Stimulated activated CD4-positive, alpha-beta T cell treated with anti-CD3 and anti-CD28 coated beads, Interleukin-4, amount 100 ng/mL, for 48 hours (primary cell): Measurements from ENCODE around the gene DMGDH.

ENCODE experiments used
- DNase-seq, 2 donors: peaks; one replicate each; pipeline ENCODE4 v3.0.0-alpha.2; 2020; ENCODE audit warnings: low read depth in 2 of 2

The DMGDH gene

GRCh38 chr5:79069488-79070349 lies at the start of gene DMGDH, which contains the start of gene BHMT2:
DMGDH (minus strand) TSS chr5:79069674; CDS start chr5:79069620, 54 bp downstream.
BHMT2 (plus strand) TSS chr5:79069767; CDS start chr5:79069783, 16 bp downstream.
- no peak for DNase-seq

GRCh38 chr5:79112703-79113058 lies 43.2 kb upstream of the DMGDH start:
- DNase-seq = no peak

- no peak for DNase-seq
Measured at GRCh38 chr5:79111960-79112702, 42.7 kb upstream of the DMGDH start.

- DNase-seq = no peak
Measured at GRCh38 chr5:79111387-79111959, 42.0 kb upstream of the DMGDH start, which contains the start of gene BHMT. BHMT (plus strand) TSS chr5:79111809; CDS start chr5:79111886, 77 bp downstream.

GRCh38 chr5:79109527-79110492 lies 40.3 kb upstream of the DMGDH start:
- peak; percentile 8 to 15 for DNase-seq

GRCh38 chr5:79108792-79109191 lies 39.3 kb upstream of the DMGDH start:
- no peak for DNase-seq

- DNase-seq = no peak
Measured at GRCh38 chr5:79108086-79108485, 38.6 kb upstream of the DMGDH start.

GRCh38 chr5:79107020-79107796 lies 37.7 kb upstream of the DMGDH start:
- DNase-seq = no peak

- no peak for DNase-seq
Measured at GRCh38 chr5:79105868-79106267, 36.4 kb upstream of the DMGDH start.

GRCh38 chr5:79093762-79094161 lies 24.3 kb upstream of the DMGDH start:
- no peak for DNase-seq

- no peak for DNase-seq
Measured at GRCh38 chr5:79091064-79091463, 21.6 kb upstream of the DMGDH start.

- no peak for DNase-seq
Measured at GRCh38 chr5:79088507-79088906, 19.0 kb upstream of the DMGDH start.

GRCh38 chr5:79086116-79086515 lies 16.6 kb upstream of the DMGDH start:
- DNase-seq = no peak

- no peak for DNase-seq
Measured at GRCh38 chr5:79081779-79082178, 12.3 kb upstream of the DMGDH start.

- no peak for DNase-seq
Measured at GRCh38 chr5:79080804-79081203, 11.3 kb upstream of the DMGDH start.

- DNase-seq = no peak
Measured at GRCh38 chr5:79077680-79078365, 8.3 kb upstream of the DMGDH start.

- no peak for DNase-seq
Measured at GRCh38 chr5:79076819-79077218, 7.3 kb upstream of the DMGDH start.

GRCh38 chr5:79075646-79076426 lies 6.4 kb upstream of the DMGDH start:
- DNase-seq = no peak

GRCh38 chr5:79074641-79075040 lies 5.2 kb upstream of the DMGDH start:
- DNase-seq = no peak
